ENCODE data around the gene TEAD2.

- TF ChIP-seq POLR2A (IDR thresholded peaks at IDR 0.05) (no peak), CTCF (IDR thresholded peaks at IDR 0.05) (no peak)
These were observed 24.1 kb downstream of the TEAD2 start for GRCh38 chr19:49338023-49338677.

Measured in ovary (tissue), 3 donors.